Liver (tissue), 9 donors: ENCODE measurements around the gene SYCP2L. TPM values are rescaled to one million over a fixed set of nuclear protein-coding genes. Genes with fewer than 3 reads are reported as not detected.

Experiments used
- DNase-seq: peaks from one replicate; pipeline ENCODE4 v3.0.0-alpha.2; 2017; ENCODE audit warnings: low spot score
- H3K27ac ChIP-seq, 2 donors: one replicate each; pipeline ENCODE4 v1.7.0; 2013; ENCODE audit warnings: inconsistent platforms in 2 of 2, low read length in 2 of 2, control low read depth in 1 of 2, low read depth in 1 of 2, mild to moderate bottlenecking in 1 of 2
- H3K27me3 ChIP-seq, 4 donors: one replicate each; pipeline versions ENCODE4 v1.6.1 to v1.7.0; 2013; ENCODE audit warnings: low read length in 3 of 4, inconsistent platforms in 1 of 4, mild to moderate bottlenecking in 1 of 4, moderate library complexity in 1 of 4; ENCODE audit not compliant: control insufficient read depth in 4 of 4, insufficient read depth in 4 of 4
- H3K36me3 ChIP-seq, 4 donors: one replicate each; pipeline versions ENCODE4 v1.6.1 to v1.7.0; 2013; ENCODE audit warnings: low read length in 3 of 4, mild to moderate bottlenecking in 3 of 4, low read depth in 1 of 4, moderate library complexity in 1 of 4; ENCODE audit not compliant: control insufficient read depth in 4 of 4, insufficient read depth in 3 of 4
- H3K4me1 ChIP-seq, 4 donors: one replicate each; pipeline versions ENCODE4 v1.6.1 to v1.7.0; 2013; ENCODE audit warnings: low read length in 3 of 4, mild to moderate bottlenecking in 3 of 4, moderate library complexity in 1 of 4; ENCODE audit not compliant: control insufficient read depth in 4 of 4, insufficient read depth in 4 of 4
- H3K4me3 ChIP-seq, 3 donors: one replicate each; pipeline versions ENCODE4 v1.6.1 to v1.7.0; 2013; ENCODE audit warnings: low read length in 3 of 3, control low read depth in 1 of 3, low read depth in 1 of 3, mild to moderate bottlenecking in 1 of 3
- H3K9ac ChIP-seq, 2 donors: one replicate each; pipeline ENCODE4 v1.7.0; 2013; ENCODE audit warnings: low read length in 2 of 2, mild to moderate bottlenecking in 2 of 2, moderate library complexity in 2 of 2, control low read depth in 1 of 2, low read depth in 1 of 2
- H3K9me3 ChIP-seq, 4 donors: one replicate each; pipeline versions ENCODE4 v1.6.1 to v1.7.0; 2013; ENCODE audit warnings: low read length in 3 of 4; ENCODE audit not compliant: control insufficient read depth in 4 of 4
- ATF3 ChIP-seq: IDR thresholded peaks from 2 replicates; pipeline ENCODE4 v1.6.1; 2016; ENCODE audit warnings: antibody characterized with exemption
- CTCF ChIP-seq: fragments of 150-350 bp; IDR thresholded peaks from 2 replicates; pipeline ENCODE4 v1.5.1; 2017; ENCODE audit warnings: improper control_type of control experiment, low read depth, low read length; ENCODE audit not compliant: missing input control
- EGR1 ChIP-seq, 2 donors: IDR thresholded peaks; 2 replicates each; pipeline ENCODE4 v1.6.1; 2016 to 2018; ENCODE audit warnings: antibody characterized with exemption in 2 of 2, low read depth in 2 of 2
- FOXA1 ChIP-seq: IDR thresholded peaks from 2 replicates; pipeline ENCODE4 v1.6.1; 2016; ENCODE audit warnings: antibody characterized with exemption
- FOXA2 ChIP-seq: IDR thresholded peaks from 2 replicates; pipeline ENCODE4 v1.6.1; 2016; ENCODE audit warnings: antibody characterized with exemption
- GABPA ChIP-seq, 2 donors: IDR thresholded peaks in 1 of 2; conservative IDR thresholded peaks in 1 of 2; 2 replicates each; pipeline ENCODE4 v1.6.1; 2016; ENCODE audit warnings: antibody characterized with exemption in 2 of 2, mild to moderate bottlenecking in 1 of 2, moderate library complexity in 1 of 2
- HNF4A ChIP-seq, 2 donors: conservative IDR thresholded peaks; 2 replicates each; pipeline ENCODE4 v1.6.1; 2016; ENCODE audit warnings: antibody characterized with exemption in 2 of 2, mild to moderate bottlenecking in 2 of 2
- HNF4G ChIP-seq: IDR thresholded peaks from 2 replicates; pipeline ENCODE4 v1.6.1; 2016; ENCODE audit warnings: antibody characterized with exemption
- JUND ChIP-seq, 2 donors: IDR thresholded peaks; 2 replicates each; pipeline ENCODE4 v1.6.1; 2016; ENCODE audit warnings: antibody characterized with exemption in 2 of 2
- MAX ChIP-seq: IDR thresholded peaks from 2 replicates; pipeline ENCODE4 v1.6.1; 2016; ENCODE audit warnings: antibody characterized with exemption
- NR2F2 ChIP-seq: IDR thresholded peaks from 2 replicates; pipeline ENCODE4 v1.6.1; 2016; ENCODE audit warnings: antibody characterized with exemption
- RAD21 ChIP-seq, 2 donors: IDR thresholded peaks; 2 replicates each; pipeline ENCODE4 v1.6.1; 2016; ENCODE audit warnings: antibody characterized with exemption in 2 of 2, mild to moderate bottlenecking in 2 of 2
- REST ChIP-seq: IDR thresholded peaks from 2 replicates; pipeline ENCODE4 v1.6.1; 2016; ENCODE audit warnings: antibody characterized with exemption, mild to moderate bottlenecking
- RXRA ChIP-seq, 2 donors: IDR thresholded peaks; 2 replicates each; pipeline ENCODE4 v1.6.1; 2017 to 2018; ENCODE audit warnings: antibody characterized with exemption in 2 of 2, mild to moderate bottlenecking in 1 of 2
- SP1 ChIP-seq: IDR thresholded peaks from 2 replicates; pipeline ENCODE4 v1.6.1; 2018; ENCODE audit warnings: antibody characterized with exemption, mild to moderate bottlenecking
- TAF1 ChIP-seq: conservative IDR thresholded peaks from 2 replicates; pipeline ENCODE4 v1.6.1; 2016; ENCODE audit warnings: antibody characterized with exemption, mild to moderate bottlenecking
- YY1 ChIP-seq: IDR thresholded peaks from 2 replicates; pipeline ENCODE4 v1.6.1; 2016; ENCODE audit warnings: antibody characterized with exemption, mild to moderate bottlenecking
- ZBTB33 ChIP-seq: IDR thresholded peaks from 2 replicates; pipeline ENCODE4 v1.6.1; 2016; ENCODE audit warnings: antibody characterized with exemption
- WGBS: extraction: QIAGEN DNeasy Blood & Tissue Kit; methylation state at CpG from one replicate; pipeline ENCODE4 v1.1.7; 2013; 5-methylcytosine and 5-hydroxymethylcytosine counted together
- polyA plus RNA-seq, 2 donors: library from polyadenylated mRNA; stranded (reverse) in 1 of 2; unstranded in 1 of 2; fragments of 200-250 nt in 1 of 2; fragments of >200 nt in 1 of 2; fragmentation: Nextera tagmentation in 1 of 2; extraction: Ambion mirVana in 1 of 2; gene quantifications; one replicate each; pipeline versions ENCODE4 v1.2.1 to v1.2.3, GENCODE V29; 2013 to 2015
- total RNA-seq, 2 donors: library from RNA; depleted of rRNA; stranded (reverse); fragments of >200 nt; gene quantifications; one replicate each; pipeline ENCODE4 v1.2.3, GENCODE V29; 2014
- donor health status: healthy.
- donor health status: healthy.
- donor health status: healthy.
- donor health status: healthy.
- donor health status: healthy.

Gene SYCP2L
- total and polyA plus RNA-seq, 4 donors, result 0.28 to 0.33 TPM; not detected in 2

- 72% methylated on average over 1 of the region's 1 CpG for WGBS
- H3K36me3 ChIP-seq, result no peaks in the 10 kb centered on the region
- H3K27ac ChIP-seq, result no peak overlapping the region
- TF ChIP-seq MAX, result no peak
- TF ChIP-seq CTCF, result no peak
- no peak for TF ChIP-seq NR2F2
- no peak for TF ChIP-seq JUND (IDR thresholded peaks at IDR 0.05)
- TF ChIP-seq HNF4A (conservative IDR thresholded peaks at IDR 0.05), result no peak
- no peak for TF ChIP-seq ZBTB33
- no peak for TF ChIP-seq RAD21 (IDR thresholded peaks at IDR 0.05)
- TF ChIP-seq TAF1, result no peak
- no peak overlapping the region for H3K9ac ChIP-seq
- peaks cover 8 to 46% (median 29%) of the 10 kb centered on the region in 4 donors for H3K4me1 ChIP-seq
- no peak for DNase-seq
- H3K4me3 ChIP-seq, result no peak overlapping the region
- H3K27me3 ChIP-seq, result no peaks in the 10 kb centered on the region
- H3K9me3 ChIP-seq, result no peaks in the 10 kb centered on the region
Measured at GRCh38 chr6:11008821-11009220, 122.0 kb downstream of the SYCP2L start.

GRCh38 chr6:11009353-11009752 is 122.5 kb downstream of the SYCP2L start:
- no peaks in the 10 kb centered on the region for H3K9me3 ChIP-seq
- H3K27me3 ChIP-seq, result no peaks in the 10 kb centered on the region
- no peaks in the 10 kb centered on the region for H3K36me3 ChIP-seq
- 79% methylated on average over 6 of the region's 6 CpGs for WGBS
- no peak for DNase-seq
- no peak overlapping the region for H3K4me3 ChIP-seq
- no peak overlapping the region for H3K9ac ChIP-seq
- H3K27ac ChIP-seq, result no peak overlapping the region
- TF ChIP-seq HNF4G (no peak), GABPA (IDR thresholded peaks at IDR 0.05 in 1 of 2, conservative IDR thresholded peaks at IDR 0.05 in 1 of 2) (no peak), TAF1 (no peak), EGR1 (IDR thresholded peaks at IDR 0.05; ENCODE audit: low read depth in 2 of 2) (no peak), SP1 (no peak), CTCF (no peak), RAD21 (IDR thresholded peaks at IDR 0.05) (no peak), JUND (IDR thresholded peaks at IDR 0.05) (no peak), FOXA2 (no peak), HNF4A (conservative IDR thresholded peaks at IDR 0.05) (no peak), ATF3 (no peak), FOXA1 (no peak), REST (no peak), YY1 (no peak), MAX (no peak), NR2F2 (no peak), ZBTB33 (no peak), RXRA (IDR thresholded peaks at IDR 0.05) (no peak)
- H3K4me1 ChIP-seq, result peaks cover 8 to 46% (median 29%) of the 10 kb centered on the region in 4 donors
